HL-60 (cell line): ENCODE results near the gene PPCS.

Experiments
- DNase-seq, 2 experiments: peaks; one replicate each; pipeline ENCODE4 v3.0.0-alpha.2; 2010 to 2020; ENCODE audit warnings: low read depth in 1 of 2, low spot score in 1 of 2
- H3K27ac ChIP-seq: fragments of 250-450 bp; sonication (Bioruptor Pico); replicated peaks from 2 replicates; pipeline ENCODE4 v1.5.1; 2020; ENCODE audit warnings: mild to moderate bottlenecking, moderate library complexity
- H3K27me3 ChIP-seq: fragments of 250-450 bp; sonication (Bioruptor Pico); 2 replicates; pipeline ENCODE4 v1.5.1; 2021; ENCODE audit warnings: mild to moderate bottlenecking, moderate library complexity; ENCODE audit not compliant: insufficient read depth, poor library complexity, severe bottlenecking
- H3K4me3 ChIP-seq: replicated peaks from 2 replicates; pipeline ENCODE4 v1.5.1; 2011; ENCODE audit warnings: mild to moderate bottlenecking, control low read depth, low read length; ENCODE audit not compliant: insufficient read depth
- GABPA ChIP-seq: IDR thresholded peaks from 2 replicates; pipeline ENCODE4 v1.6.1; 2012; ENCODE audit warnings: low read depth
- POLR2AphosphoS5 ChIP-seq: IDR thresholded peaks from 2 replicates; pipeline ENCODE4 v1.6.1; 2012; ENCODE audit warnings: low read depth
- SPI1 ChIP-seq: IDR thresholded peaks from 2 replicates; pipeline ENCODE4 v1.6.1; 2012; ENCODE audit warnings: low read depth, mild to moderate bottlenecking, borderline replicate concordance
- TF ChIP-seq, protein P1 (sequence below): IDR thresholded peaks from 2 replicates; pipeline ENCODE4 v1.6.1; 2012; ENCODE audit warnings: low read depth; ENCODE audit not compliant: insufficient replicate concordance
- TF ChIP-seq, protein P2 (sequence below): IDR thresholded peaks from one replicate; pipeline ENCODE4 v1.5.1; 2011; ENCODE audit warnings: low read length, control low read depth, inconsistent platforms; ENCODE audit not compliant: insufficient read depth

PPCS gene

DNA sequence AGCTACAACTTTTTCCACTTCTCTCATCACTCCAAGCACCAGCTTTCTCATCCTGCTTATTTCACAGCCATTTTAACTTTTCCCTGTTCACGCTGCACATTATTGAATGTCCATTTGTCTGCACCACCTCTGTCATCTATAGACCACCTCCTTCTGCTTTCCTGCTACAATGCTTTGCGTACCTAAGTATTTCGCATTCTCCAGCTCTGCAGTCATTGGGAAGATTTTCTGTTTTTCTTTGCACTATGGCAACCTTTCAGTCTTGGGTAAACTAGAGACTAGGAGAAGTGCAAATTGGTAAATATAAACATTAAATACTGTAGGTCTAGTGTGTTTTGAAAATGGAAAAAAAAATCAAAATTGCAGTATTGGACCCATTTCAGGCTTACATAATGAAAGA, 7.6 kb downstream of the PPCS start:
- Histone ChIP-seq H3K27ac (no peak overlapping the region), H3K4me3 (no peak overlapping the region; the same call in 1 of the 2 replicates), H3K27me3 (no peaks in the 10 kb centered on the region)
- no peak for DNase-seq
- TF ChIP-seq POLR2AphosphoS5 = no peak
- TF ChIP-seq, protein P1, sequence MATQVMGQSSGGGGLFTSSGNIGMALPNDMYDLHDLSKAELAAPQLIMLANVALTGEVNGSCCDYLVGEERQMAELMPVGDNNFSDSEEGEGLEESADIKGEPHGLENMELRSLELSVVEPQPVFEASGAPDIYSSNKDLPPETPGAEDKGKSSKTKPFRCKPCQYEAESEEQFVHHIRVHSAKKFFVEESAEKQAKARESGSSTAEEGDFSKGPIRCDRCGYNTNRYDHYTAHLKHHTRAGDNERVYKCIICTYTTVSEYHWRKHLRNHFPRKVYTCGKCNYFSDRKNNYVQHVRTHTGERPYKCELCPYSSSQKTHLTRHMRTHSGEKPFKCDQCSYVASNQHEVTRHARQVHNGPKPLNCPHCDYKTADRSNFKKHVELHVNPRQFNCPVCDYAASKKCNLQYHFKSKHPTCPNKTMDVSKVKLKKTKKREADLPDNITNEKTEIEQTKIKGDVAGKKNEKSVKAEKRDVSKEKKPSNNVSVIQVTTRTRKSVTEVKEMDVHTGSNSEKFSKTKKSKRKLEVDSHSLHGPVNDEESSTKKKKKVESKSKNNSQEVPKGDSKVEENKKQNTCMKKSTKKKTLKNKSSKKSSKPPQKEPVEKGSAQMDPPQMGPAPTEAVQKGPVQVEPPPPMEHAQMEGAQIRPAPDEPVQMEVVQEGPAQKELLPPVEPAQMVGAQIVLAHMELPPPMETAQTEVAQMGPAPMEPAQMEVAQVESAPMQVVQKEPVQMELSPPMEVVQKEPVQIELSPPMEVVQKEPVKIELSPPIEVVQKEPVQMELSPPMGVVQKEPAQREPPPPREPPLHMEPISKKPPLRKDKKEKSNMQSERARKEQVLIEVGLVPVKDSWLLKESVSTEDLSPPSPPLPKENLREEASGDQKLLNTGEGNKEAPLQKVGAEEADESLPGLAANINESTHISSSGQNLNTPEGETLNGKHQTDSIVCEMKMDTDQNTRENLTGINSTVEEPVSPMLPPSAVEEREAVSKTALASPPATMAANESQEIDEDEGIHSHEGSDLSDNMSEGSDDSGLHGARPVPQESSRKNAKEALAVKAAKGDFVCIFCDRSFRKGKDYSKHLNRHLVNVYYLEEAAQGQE = no peak
- TF ChIP-seq SPI1 = no peak
- TF ChIP-seq, protein P2, sequence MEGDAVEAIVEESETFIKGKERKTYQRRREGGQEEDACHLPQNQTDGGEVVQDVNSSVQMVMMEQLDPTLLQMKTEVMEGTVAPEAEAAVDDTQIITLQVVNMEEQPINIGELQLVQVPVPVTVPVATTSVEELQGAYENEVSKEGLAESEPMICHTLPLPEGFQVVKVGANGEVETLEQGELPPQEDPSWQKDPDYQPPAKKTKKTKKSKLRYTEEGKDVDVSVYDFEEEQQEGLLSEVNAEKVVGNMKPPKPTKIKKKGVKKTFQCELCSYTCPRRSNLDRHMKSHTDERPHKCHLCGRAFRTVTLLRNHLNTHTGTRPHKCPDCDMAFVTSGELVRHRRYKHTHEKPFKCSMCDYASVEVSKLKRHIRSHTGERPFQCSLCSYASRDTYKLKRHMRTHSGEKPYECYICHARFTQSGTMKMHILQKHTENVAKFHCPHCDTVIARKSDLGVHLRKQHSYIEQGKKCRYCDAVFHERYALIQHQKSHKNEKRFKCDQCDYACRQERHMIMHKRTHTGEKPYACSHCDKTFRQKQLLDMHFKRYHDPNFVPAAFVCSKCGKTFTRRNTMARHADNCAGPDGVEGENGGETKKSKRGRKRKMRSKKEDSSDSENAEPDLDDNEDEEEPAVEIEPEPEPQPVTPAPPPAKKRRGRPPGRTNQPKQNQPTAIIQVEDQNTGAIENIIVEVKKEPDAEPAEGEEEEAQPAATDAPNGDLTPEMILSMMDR = no peak
- no peak for TF ChIP-seq GABPA

DNA sequence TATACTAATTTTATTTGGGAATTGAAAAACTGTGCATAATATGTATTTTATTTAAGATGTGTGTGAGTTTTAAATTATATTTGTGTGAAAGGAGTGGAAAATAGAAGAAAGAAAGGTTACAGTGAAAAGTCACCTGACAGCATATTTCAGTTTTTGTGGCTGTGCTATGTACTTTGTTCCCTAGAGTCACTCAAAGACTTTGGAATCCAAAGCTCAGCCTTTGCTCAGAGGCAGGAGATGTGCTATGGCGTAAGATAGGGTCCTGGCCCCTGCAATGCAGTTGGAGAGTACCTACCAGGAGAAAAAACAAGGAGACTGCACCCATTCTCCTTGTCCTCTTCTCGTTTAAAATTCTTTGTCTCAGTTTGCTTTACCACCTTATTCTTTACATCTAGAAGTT, 9.7 kb downstream of the PPCS start:
- Histone ChIP-seq H3K27ac (no peak overlapping the region), H3K4me3 (no peak overlapping the region), H3K27me3 (no peaks in the 10 kb centered on the region)
- DNase-seq = no peak
- TF ChIP-seq SPI1 (no peak), GABPA (no peak), POLR2AphosphoS5 (no peak)
- TF ChIP-seq, protein P1 = no peak
- TF ChIP-seq, protein P2 = no peak

DNA sequence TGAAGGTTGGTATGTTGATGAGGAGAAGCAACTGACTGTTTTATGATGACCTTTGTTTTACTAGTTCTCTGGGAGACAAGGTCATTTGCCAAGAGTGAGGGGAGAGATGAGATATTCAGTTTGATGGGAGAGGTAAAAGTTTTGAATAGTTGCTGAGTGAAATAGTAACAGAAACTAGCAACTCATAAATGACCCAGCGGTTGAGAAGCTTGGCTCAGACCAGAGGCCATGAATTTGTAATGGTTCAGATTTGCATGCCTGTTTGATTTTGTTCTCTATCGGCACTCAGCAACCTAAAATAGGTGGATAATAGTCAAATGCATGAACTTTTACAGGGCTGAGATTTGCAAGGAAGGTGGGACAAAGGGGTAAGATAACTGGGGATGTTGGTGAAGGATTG, 13.4 kb downstream of the PPCS start:
- no peak overlapping the region for H3K27ac ChIP-seq
- no peaks in the 10 kb centered on the region for H3K27me3 ChIP-seq
- TF ChIP-seq SPI1 (no peak), POLR2AphosphoS5 (no peak), GABPA (no peak)
- TF ChIP-seq, protein P2 = no peak
- TF ChIP-seq, protein P1 = no peak
- no peak for DNase-seq
- H3K4me3 ChIP-seq = no peak overlapping the region
